Common myeloid progenitor, CD34-positive (primary cell): Measurements from ENCODE around the gene MTO1.
"Not testable (repeated sequence)": the region's sequence is repeated elsewhere in the genome, so short reads cannot be mapped to it uniquely, and the experiment has no call there.

Experiments used
- CTCF ChIA-PET: fragments of 350-600 bp; sonication (Branson Sonifier 250); formaldehyde crosslinking; loops from one replicate; lab custom pipeline; 2021; ENCODE audit warnings: antibody characterized with exemption; lab: Charles Lee
- POLR2A ChIA-PET: fragments of 350-600 bp; sonication (Branson Sonifier 250); formaldehyde crosslinking; loops from one replicate; lab custom pipeline; 2021; ENCODE audit warnings: antibody characterized with exemption; lab: Charles Lee
- DNase-seq, 3 donors: peaks; one replicate each; pipeline versions ENCODE4 v3.0.0 to v3.0.0-alpha.2; 2013
- H3K27ac ChIP-seq, 2 experiments: 1 replicate in 1 of 2; 2 replicates in 1 of 2; pipeline ENCODE4 v1.7.0; 2013; ENCODE audit warnings: inconsistent platforms in 2 of 2, low read length in 2 of 2, mild to moderate bottlenecking in 2 of 2, low read depth in 1 of 2, moderate library complexity in 1 of 2; ENCODE audit not compliant: severe bottlenecking in 2 of 2, insufficient read depth in 1 of 2, poor library complexity in 1 of 2
- H3K27me3 ChIP-seq, 5 experiments: replicated peaks in 2 of 5; 1 replicate in 3 of 5; 2 replicates in 2 of 5; pipeline versions ENCODE4 v1.6.1 to v1.7.0; 2013; ENCODE audit warnings: low read length in 4 of 5, mild to moderate bottlenecking in 2 of 5, moderate library complexity in 2 of 5, inconsistent platforms in 1 of 5; ENCODE audit not compliant: insufficient read depth in 5 of 5, control insufficient read depth in 4 of 5
- H3K36me3 ChIP-seq, 4 experiments: 1 replicate in 2 of 4; 2 replicates in 2 of 4; pipeline versions ENCODE4 v1.6.1 to v1.7.0; 2013; ENCODE audit warnings: low read length in 3 of 4, control low read depth in 1 of 4, mild to moderate bottlenecking in 1 of 4; ENCODE audit not compliant: control insufficient read depth in 4 of 4, insufficient read depth in 4 of 4
- H3K4me1 ChIP-seq, 4 experiments: 1 replicate in 3 of 4; 2 replicates in 1 of 4; pipeline versions ENCODE4 v1.6.1 to v1.7.1; 2013; ENCODE audit warnings: low read length in 3 of 4, mild to moderate bottlenecking in 3 of 4, control low read depth in 1 of 4, inconsistent platforms in 1 of 4, moderate library complexity in 1 of 4; ENCODE audit not compliant: control insufficient read depth in 4 of 4, insufficient read depth in 4 of 4; ENCODE audit errors: control extremely low read depth in 1 of 4
- H3K4me3 ChIP-seq, 7 experiments: 1 replicate in 4 of 7; 2 replicates in 3 of 7; pipeline versions ENCODE4 v1.5.1 to v1.7.0; 2013; ENCODE audit warnings: mild to moderate bottlenecking in 7 of 7, low read length in 6 of 7, moderate library complexity in 6 of 7, inconsistent platforms in 2 of 7, low read depth in 2 of 7, control low read depth in 1 of 7; ENCODE audit not compliant: insufficient read depth in 4 of 7, control insufficient read depth in 1 of 7; ENCODE audit errors: extremely low read depth in 1 of 7
- H3K9me3 ChIP-seq, 5 experiments: 1 replicate in 4 of 5; 2 replicates in 1 of 5; pipeline versions ENCODE4 v1.6.1 to v1.7.1; 2013; ENCODE audit warnings: low read length in 4 of 5, mild to moderate bottlenecking in 2 of 5, inconsistent platforms in 1 of 5, low read depth in 1 of 5, moderate library complexity in 1 of 5; ENCODE audit not compliant: control insufficient read depth in 4 of 5, insufficient read depth in 2 of 5; ENCODE audit errors: control extremely low read depth in 1 of 5
- WGBS: methylation state at CpG from one replicate; pipeline ENCODE4 v1.1.5; 2013; ENCODE audit not compliant: insufficient coverage; 5-methylcytosine and 5-hydroxymethylcytosine counted together

MTO1 gene

GRCh38 chr6:73518982-73519881 lies 57.7 kb downstream of the MTO1 start:
- not testable (repeated sequence) for DNase-seq, H3K9me3 ChIP-seq, H3K27me3 ChIP-seq
- Histone ChIP-seq H3K4me1 (peaks cover 26 to 54% (median 36%) of the 10 kb centered on the region in 4 experiments), H3K27ac (peak overlapping the region; percentile 98 to 99), H3K36me3 (peaks cover 20 to 51% (median 43%) of the 10 kb centered on the region in 4 experiments), H3K4me3 (peak overlapping the region in 6 of 7 experiments; percentile 86 to 99 (median 97))
- WGBS, result no CpG with 5 or more reads among the region's 8 CpGs
- ChIA-PET CTCF (interaction anchor here (0.7 to 7.0 kb wide), 3 partner anchors 67 to 127 kb away, joined by 3 to 60 read pairs (median 4); no protein-coding TSS in a partner anchor), POLR2A (interaction anchor here (0.8 to 2.2 kb wide), 6 partner anchors 58 to 135 kb away, joined by 3 to 14 read pairs (median 9); partner anchors contain the start of genes MTO1 and SLC17A5)

GRCh38 chr6:73519926-73520687 lies 58.6 kb downstream of the MTO1 start:
- peak; percentile 75 to 86 (median 79) for DNase-seq
- H3K36me3 ChIP-seq, result peaks cover 15 to 50% (median 36%) of the 10 kb centered on the region in 4 experiments
- WGBS, result under 1% methylated on average over 50 of the region's 56 CpGs
- POLR2A ChIA-PET, result interaction anchor here (0.8 to 2.2 kb wide), 8 partner anchors 59 to 182 kb away, joined by 3 to 16 read pairs (median 9); partner anchors contain the start of genes MTO1 and SLC17A5
- peak overlapping the region; percentile 98 to 99 for H3K27ac ChIP-seq
- peaks cover 26 to 56% (median 37%) of the 10 kb centered on the region in 4 experiments for H3K4me1 ChIP-seq
- no peaks in the 10 kb centered on the region for H3K27me3 ChIP-seq
- CTCF ChIA-PET, result interaction anchor here (0.6 to 7.0 kb wide), 2 partner anchors 60 to 91 kb away, joined by 3 to 60 read pairs; no protein-coding TSS in a partner anchor
- H3K9me3 ChIP-seq, result no peaks in the 10 kb centered on the region
- H3K4me3 ChIP-seq, result peak overlapping the region; percentile 85 to 99 (median 96)

- ChIA-PET CTCF (interaction anchor here (0.6 to 7.0 kb wide), 5 partner anchors 10 to 90 kb away, joined by 3 to 60 read pairs (median 4); no protein-coding TSS in a partner anchor), POLR2A (interaction anchor here (0.6 to 2.2 kb wide), 11 partner anchors 22 to 181 kb away, joined by 3 to 16 read pairs (median 7); partner anchors contain the start of gene MTO1)
- DNase-seq, result peak; percentile 100
- Histone ChIP-seq H3K9me3 (no peaks in the 10 kb centered on the region), H3K36me3 (peaks cover 14 to 45% (median 31%) of the 10 kb centered on the region in 4 experiments), H3K27ac (peak within 1 kb of the TSS; percentile 98 to 99), H3K27me3 (no peaks in the 10 kb centered on the region), H3K4me1 (peaks cover 26 to 54% (median 37%) of the 10 kb centered on the region in 4 experiments), H3K4me3 (peak within 1 kb of the TSS; percentile 85 to 99 (median 96))
- 0% methylated on average over 35 of the region's 53 CpGs for WGBS
Measured at GRCh38 chr6:73520688-73521350, 59.3 kb downstream of the MTO1 start, which contains the start of gene EEF1A1. EEF1A1 (minus strand) TSS chr6:73521032; CDS start chr6:73520026, 1,006 bp downstream.

- Histone ChIP-seq H3K36me3 (peaks cover 10 to 39% (median 26%) of the 10 kb centered on the region in 4 experiments), H3K27ac (peak overlapping the region; percentile 88 to 99), H3K4me1 (peaks cover 26 to 49% (median 37%) of the 10 kb centered on the region in 4 experiments), H3K27me3 (no peaks in the 10 kb centered on the region), H3K9me3 (no peaks in the 10 kb centered on the region), H3K4me3 (peak overlapping the region; percentile 70 to 99 (median 94))
- ChIA-PET POLR2A (interaction anchor here (0.6 to 2.2 kb wide), 8 partner anchors 21 to 98 kb away, joined by 3 to 16 read pairs (median 6); partner anchors contain the start of gene MTO1), CTCF (interaction anchor here (1.0 to 7.0 kb wide), 5 partner anchors 10 to 89 kb away, joined by 3 to 60 read pairs (median 4); no protein-coding TSS in a partner anchor)
- 0% methylated on average over 33 of the region's 36 CpGs for WGBS
- peak in 2 of 3 donors; percentile 82 to 88 for DNase-seq
Measured at GRCh38 chr6:73521351-73521985, 59.9 kb downstream of the MTO1 start.

- peak; percentile 76 to 86 (median 78) for DNase-seq
- H3K36me3 ChIP-seq, result peaks cover 2 to 21% (median 13%) of the 10 kb centered on the region in 4 experiments
- 3% methylated on average over 43 of the region's 50 CpGs for WGBS
- CTCF ChIA-PET, result interaction anchor here (0.6 to 2.3 kb wide), 5 partner anchors 8 to 129 kb away, joined by 3 to 6 read pairs (median 3); partner anchors contain the start of gene SLC17A5
- no peaks in the 10 kb centered on the region for H3K27me3 ChIP-seq
- peaks cover 19 to 36% (median 30%) of the 10 kb centered on the region in 4 experiments for H3K4me1 ChIP-seq
- peak overlapping the region; percentile 57 to 99 (median 82) for H3K4me3 ChIP-seq
- POLR2A ChIA-PET, result no interaction called here
- peak overlapping the region; percentile 82 to 99 for H3K27ac ChIP-seq
- no peaks in the 10 kb centered on the region for H3K9me3 ChIP-seq
Measured at GRCh38 chr6:73523434-73524123, 62.0 kb downstream of the MTO1 start.
